ENCODE measurements around the gene FRMD8. TPM values are rescaled to one million over a fixed set of nuclear protein-coding genes. Genes with fewer than 3 reads are reported as not detected.

The FRMD8 gene
- total and polyA plus RNA-seq, 4 experiments from 2014 or later: 44.1 to 71.2 (median 62.3) TPM

- Mint-ChIP-seq H3K4me1 (peaks cover 50 to 83% (median 55%) of the 10 kb centered on the region in 4 donors), H3K27me3 (peaks cover 0 to 2% of the 10 kb centered on the region in 2 donors), H3K9me3 (peaks cover 0 to 9% (median 2%) of the 10 kb centered on the region in 8 donors), H3K4me3 (peak overlapping the region; percentile 92 to 97 (median 95)), H3K27ac (peak overlapping the region; percentile 93 to 100 (median 97)), H3K36me3 (peaks cover 55 to 58% of the 10 kb centered on the region in 2 donors)
- ChIA-PET CTCF (ENCODE audit: partially characterized antibody) (no interaction called here), POLR2A (ENCODE audit: partially characterized antibody) (interaction anchor here (1.5 to 22.2 kb wide), 7 partner anchors 9 to 145 kb away, joined by 3 to 3839 read pairs (median 446); partner anchors contain the start of genes FAM89B, FRMD8, MALAT1 and NEAT1)
- Histone ChIP-seq H3K27ac (ENCODE audit: low read depth, low read length) (peak overlapping the region; percentile 98), H3K9me3 (ENCODE audit: control insufficient read depth in 1 of 2, low read length in 2 of 2) (no peaks in the 10 kb centered on the region), H3K4me1 (ENCODE audit: insufficient read depth, low read length) (peaks cover 58% of the 10 kb centered on the region), H3K27me3 (ENCODE audit: insufficient read depth, low read length) (no peaks in the 10 kb centered on the region), H3K36me3 (ENCODE audit: insufficient read depth, low read length) (peaks cover 19% of the 10 kb centered on the region), H3K4me3 (ENCODE audit: low read length in 2 of 2) (peak overlapping the region; percentile 95 to 99)
- DNase-seq: peak; percentile 28 to 69 (median 33)
- intact Hi-C loops (cut with micrococcal nuclease): loop anchor here (5.0 kb wide), 1 partner anchor 145 kb away; the partner anchor contains the start of genes FAM89B and ZNRD2
These were observed 40.6 kb downstream of the FRMD8 start for GRCh38 chr11:65426839-65427690.

GRCh38 chr11:65427691-65428577 is 41.5 kb downstream of the FRMD8 start:
- peaks cover 67% of the 10 kb centered on the region for H3K4me1 ChIP-seq (ENCODE audit: insufficient read depth, low read length)
- H3K4me3 ChIP-seq (ENCODE audit: low read length in 2 of 2): peak overlapping the region; percentile 95 to 99
- H3K27me3 ChIP-seq (ENCODE audit: insufficient read depth, low read length): no peaks in the 10 kb centered on the region
- H3K9me3 Mint-ChIP-seq: peaks cover 0 to 3% (median 0%) of the 10 kb centered on the region in 8 donors
- intact Hi-C loops (cut with micrococcal nuclease): loop anchor here (5.0 kb wide), 1 partner anchor 144 kb away; the partner anchor contains the start of genes FAM89B and ZNRD2
- peak overlapping the region; percentile 98 for H3K27ac ChIP-seq (ENCODE audit: low read depth, low read length)
- peak; percentile 31 to 74 (median 35) for DNase-seq
- no peaks in the 10 kb centered on the region for H3K27me3 Mint-ChIP-seq
- ChIA-PET CTCF (ENCODE audit: partially characterized antibody) (no interaction called here), POLR2A (ENCODE audit: partially characterized antibody) (interaction anchor here (8.9 to 22.2 kb wide), 5 partner anchors 10 to 71 kb away, joined by 224 to 3839 read pairs (median 524); partner anchors contain the start of genes FRMD8, MALAT1, NEAT1 and SLC25A45)
- H3K36me3 Mint-ChIP-seq: peaks cover 51 to 55% of the 10 kb centered on the region in 2 donors
- H3K27ac Mint-ChIP-seq: peak overlapping the region; percentile 93 to 100 (median 97)
- H3K4me1 Mint-ChIP-seq: peaks cover 55 to 86% (median 63%) of the 10 kb centered on the region in 4 donors
- H3K9me3 ChIP-seq (ENCODE audit: control insufficient read depth in 1 of 2, low read length in 2 of 2): no peaks in the 10 kb centered on the region
- H3K4me3 Mint-ChIP-seq: peak overlapping the region; percentile 92 to 97 (median 95)
- peaks cover 19% of the 10 kb centered on the region for H3K36me3 ChIP-seq (ENCODE audit: insufficient read depth, low read length)

DNA sequence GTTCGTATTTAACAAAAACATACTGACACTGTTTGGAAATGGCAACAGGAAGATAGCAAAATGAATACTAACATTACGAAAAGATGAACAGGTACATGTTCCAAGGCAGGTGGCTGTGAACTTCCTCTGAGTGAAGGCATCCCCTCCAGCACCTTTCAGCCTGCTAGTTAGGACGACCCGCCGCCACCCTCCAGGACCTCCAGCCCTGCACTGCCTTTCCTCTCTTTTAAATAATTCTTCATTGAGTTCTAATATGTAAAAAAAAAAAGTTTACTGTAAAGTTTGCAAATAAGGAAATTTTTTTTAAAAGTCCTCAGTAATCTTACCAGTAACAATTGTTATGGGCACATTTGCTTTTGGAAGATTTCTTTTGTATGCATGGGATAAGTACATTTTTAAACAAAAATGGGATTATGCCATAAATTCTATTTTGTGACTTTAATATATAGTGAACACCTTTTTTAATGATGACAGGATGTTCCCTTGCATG is 42.2 kb downstream of the FRMD8 start:
- Histone ChIP-seq H3K9me3 (ENCODE audit: control insufficient read depth in 1 of 2, low read length in 2 of 2) (no peaks in the 10 kb centered on the region), H3K36me3 (ENCODE audit: insufficient read depth, low read length) (peaks cover 16% of the 10 kb centered on the region), H3K27me3 (ENCODE audit: insufficient read depth, low read length) (no peaks in the 10 kb centered on the region), H3K4me1 (ENCODE audit: insufficient read depth, low read length) (peaks cover 72% of the 10 kb centered on the region), H3K27ac (ENCODE audit: low read depth, low read length) (peak overlapping the region; percentile 98), H3K4me3 (ENCODE audit: low read length in 2 of 2) (peak overlapping the region; percentile 95 to 99)
- Mint-ChIP-seq H3K36me3 (peaks cover 52% of the 10 kb centered on the region in 2 donors), H3K27me3 (no peaks in the 10 kb centered on the region), H3K4me3 (peak overlapping the region; percentile 92 to 97 (median 95)), H3K27ac (peak overlapping the region; percentile 93 to 100 (median 97)), H3K9me3 (peaks cover 0 to 2% (median 0%) of the 10 kb centered on the region in 8 donors), H3K4me1 (peaks cover 60 to 91% (median 67%) of the 10 kb centered on the region in 4 donors)
- ChIA-PET POLR2A (ENCODE audit: partially characterized antibody) (interaction anchor here (8.9 to 22.2 kb wide), 5 partner anchors 11 to 70 kb away, joined by 224 to 3839 read pairs (median 524); partner anchors contain the start of genes FRMD8, MALAT1, NEAT1 and SLC25A45), CTCF (ENCODE audit: partially characterized antibody) (interaction anchor here (0.9 to 2.6 kb wide), 3 partner anchors 11 to 74 kb away, joined by 3 to 37 read pairs (median 3); no protein-coding TSS in a partner anchor)
- intact Hi-C loops (cut with micrococcal nuclease): loop anchor here (5.0 kb wide), 1 partner anchor 144 kb away; the partner anchor contains the start of genes FAM89B and ZNRD2
- DNase-seq: no peak

- POLR2A ChIA-PET (ENCODE audit: partially characterized antibody): interaction anchor here (8.9 to 22.2 kb wide), 5 partner anchors 11 to 69 kb away, joined by 224 to 3839 read pairs (median 524); partner anchors contain the start of genes FRMD8, MALAT1, NEAT1 and SLC25A45
- intact Hi-C loops (cut with micrococcal nuclease): loop anchor here (5.0 kb wide), 1 partner anchor 143 kb away; the partner anchor contains the start of genes FAM89B and ZNRD2
- H3K36me3 Mint-ChIP-seq: peaks cover 46 to 49% of the 10 kb centered on the region in 2 donors
These were observed 42.7 kb downstream of the FRMD8 start for GRCh38 chr11:65429068-65429681.

DNA sequence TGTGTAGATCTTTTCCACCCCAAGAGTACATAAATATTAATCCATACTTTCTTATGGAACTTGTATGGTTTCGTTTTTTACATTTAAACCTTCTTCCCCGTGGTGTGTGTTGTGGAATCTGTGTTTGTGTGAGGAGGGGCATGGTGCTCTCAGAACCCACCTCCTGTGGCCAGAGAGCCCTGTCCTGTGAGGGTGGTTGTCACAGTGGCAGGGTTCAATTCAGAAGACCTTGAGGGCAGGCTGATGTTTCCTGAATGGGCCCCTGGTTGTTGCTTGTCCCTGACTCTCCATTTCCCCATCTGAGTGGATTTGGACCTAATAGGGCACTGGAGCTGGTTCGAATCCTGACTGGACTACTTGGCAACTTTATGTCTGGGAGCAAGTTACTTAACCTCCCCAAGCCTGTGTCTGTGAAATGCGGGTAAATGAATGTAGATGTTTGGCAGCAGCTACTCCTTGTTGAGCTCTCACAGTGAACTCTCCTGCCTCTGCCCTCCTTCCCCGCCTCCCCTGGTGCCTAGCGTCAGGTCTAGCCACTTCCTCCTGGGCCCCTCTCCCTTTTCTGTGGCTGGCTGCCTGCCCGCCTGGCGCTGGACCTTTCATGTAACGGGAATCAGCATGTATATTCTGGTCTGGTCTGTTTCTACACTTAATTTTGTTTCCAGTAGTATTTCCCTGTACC is 43.4 kb downstream of the FRMD8 start:
- peaks cover 0 to 2% (median 0%) of the 10 kb centered on the region in 8 donors for H3K9me3 Mint-ChIP-seq
- no peaks in the 10 kb centered on the region for H3K27me3 Mint-ChIP-seq
- Histone ChIP-seq H3K4me1 (ENCODE audit: insufficient read depth, low read length) (peaks cover 83% of the 10 kb centered on the region), H3K27ac (ENCODE audit: low read depth, low read length) (peak overlapping the region; percentile 98), H3K4me3 (ENCODE audit: low read length in 2 of 2) (peak overlapping the region; percentile 33 to 59), H3K9me3 (ENCODE audit: control insufficient read depth in 1 of 2, low read length in 2 of 2) (no peaks in the 10 kb centered on the region), H3K36me3 (ENCODE audit: insufficient read depth, low read length) (peaks cover 21% of the 10 kb centered on the region), H3K27me3 (ENCODE audit: insufficient read depth, low read length) (no peaks in the 10 kb centered on the region)
- H3K4me1 Mint-ChIP-seq: peaks cover 69 to 93% (median 75%) of the 10 kb centered on the region in 4 donors
- DNase-seq: peak; percentile 36 to 72 (median 46)
- H3K4me3 Mint-ChIP-seq: peak overlapping the region; percentile 88 to 97 (median 95)
- intact Hi-C loops (cut with micrococcal nuclease): loop anchor here (1.0 to 5.0 kb wide), 3 partner anchors 9 to 142 kb away; partner anchors contain the start of genes FAM89B and ZNRD2
- H3K27ac Mint-ChIP-seq: peak overlapping the region; percentile 93 to 100 (median 97)
- POLR2A ChIA-PET (ENCODE audit: partially characterized antibody): interaction anchor here (0.9 to 22.2 kb wide), 8 partner anchors 12 to 146 kb away, joined by 3 to 3839 read pairs (median 335); partner anchors contain the start of genes CDC42EP2, EHBP1L1, FRMD8 and MALAT1
- peaks cover 44 to 49% of the 10 kb centered on the region in 2 donors for H3K36me3 Mint-ChIP-seq
- CTCF ChIA-PET (ENCODE audit: partially characterized antibody): interaction anchor here (0.9 to 2.6 kb wide), 3 partner anchors 12 to 79 kb away, joined by 3 to 37 read pairs (median 4); no protein-coding TSS in a partner anchor

More at GRCh38 chr11:65429068-65429681, 42.7 kb downstream of the FRMD8 start:
- Mint-ChIP-seq H3K9me3 (peaks cover 0 to 2% (median 0%) of the 10 kb centered on the region in 8 donors), H3K4me3 (peak overlapping the region; percentile 88 to 97 (median 95)), H3K4me1 (peaks cover 62 to 93% (median 69%) of the 10 kb centered on the region in 4 donors), H3K27me3 (no peaks in the 10 kb centered on the region), H3K27ac (peak overlapping the region; percentile 93 to 100 (median 97))
- Histone ChIP-seq H3K9me3 (ENCODE audit: control insufficient read depth in 1 of 2, low read length in 2 of 2) (no peaks in the 10 kb centered on the region), H3K27me3 (ENCODE audit: insufficient read depth, low read length) (no peaks in the 10 kb centered on the region), H3K36me3 (ENCODE audit: insufficient read depth, low read length) (peaks cover 14% of the 10 kb centered on the region), H3K4me1 (ENCODE audit: insufficient read depth, low read length) (peaks cover 76% of the 10 kb centered on the region), H3K4me3 (ENCODE audit: low read length in 2 of 2) (peak overlapping the region; percentile 19 to 59), H3K27ac (ENCODE audit: low read depth, low read length) (peak overlapping the region; percentile 98)
- peak in 1 of 5 donors; percentile 26 for DNase-seq
- CTCF ChIA-PET (ENCODE audit: partially characterized antibody): interaction anchor here (0.9 to 2.6 kb wide), 3 partner anchors 11 to 74 kb away, joined by 3 to 37 read pairs (median 3); no protein-coding TSS in a partner anchor
